ENCODE data around the gene GNGT2. TPM values are rescaled to one million over a fixed set of nuclear protein-coding genes. Genes with fewer than 3 reads are reported as not detected.

The GNGT2 gene
- polyA plus RNA-seq, 1 of the 3 experiments (the other 2 are of a cell fraction): 11.0 TPM

DNA sequence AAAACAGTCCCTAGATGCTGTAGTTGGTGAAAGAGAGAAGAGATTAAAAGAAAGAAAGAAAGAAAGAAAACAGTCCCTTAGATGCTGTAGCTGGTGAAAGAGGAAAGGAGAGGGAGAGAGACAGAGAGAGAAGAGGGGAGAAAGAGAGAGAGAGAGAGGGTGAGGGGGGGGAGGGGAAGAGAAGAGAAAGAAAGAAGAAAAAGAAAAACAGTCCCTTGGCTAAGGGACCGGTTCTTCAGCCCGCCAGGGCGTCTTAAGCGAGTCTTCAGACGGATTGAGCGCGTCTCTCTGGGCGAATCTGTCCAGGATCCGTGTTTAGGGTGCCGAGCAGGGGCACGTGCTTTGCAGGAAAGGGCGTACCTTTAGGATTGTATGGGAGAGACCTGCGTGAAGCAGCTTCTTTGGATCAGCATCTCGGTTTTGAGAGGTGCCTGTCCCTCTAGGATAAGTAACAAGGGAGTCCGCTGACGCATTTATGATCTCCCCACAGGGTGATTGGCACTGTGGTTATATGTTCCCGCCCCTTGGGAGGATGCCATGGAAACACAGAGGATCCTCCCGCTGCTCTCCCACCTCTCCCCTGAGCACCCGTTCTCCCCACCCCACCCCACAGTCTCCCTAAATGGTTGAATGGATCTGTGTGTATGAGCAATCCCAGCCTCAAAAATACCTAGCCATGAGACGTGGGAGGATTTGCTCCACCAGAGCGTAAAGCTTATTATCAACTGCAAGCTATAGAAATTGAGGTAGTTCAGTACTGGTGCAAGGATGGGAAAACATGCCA lies 16.7 kb downstream of the GNGT2 start:
- no peaks in the 10 kb centered on the region for H3K9me2 ChIP-seq
- POLR2A ChIA-PET: no interaction called here
- WGBS (ENCODE audit: low lambda C conversion rate): 8% methylated on average over 20 of the region's 21 CpGs
- no peaks in the 10 kb centered on the region for H3K36me3 ChIP-seq (replicated peaks in 1 of 2; ENCODE audit: control insufficient read depth in 1 of 2, insufficient read depth in 2 of 2, low read length in 1 of 2)
- peak overlapping the region; percentile 76 for H2AFZ ChIP-seq (ENCODE audit: low read depth)
- H3K9me3 ChIP-seq: no peaks in the 10 kb centered on the region
- peak overlapping the region in 1 of 2 experiments; percentile 94; a peak in 2 of 4 replicates for H3K27ac ChIP-seq (ENCODE audit: low read depth in 2 of 2, low read length in 1 of 2)
- DNase-seq: peak; percentile 56
- H4K20me1 ChIP-seq (ENCODE audit: insufficient read depth): no peaks in the 10 kb centered on the region
- TF ChIP-seq, protein P1, sequence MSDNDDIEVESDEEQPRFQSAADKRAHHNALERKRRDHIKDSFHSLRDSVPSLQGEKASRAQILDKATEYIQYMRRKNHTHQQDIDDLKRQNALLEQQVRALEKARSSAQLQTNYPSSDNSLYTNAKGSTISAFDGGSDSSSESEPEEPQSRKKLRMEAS (IDR thresholded peaks at IDR 0.05; ENCODE audit: low read depth): peak; percentile 74
- TF ChIP-seq, protein P2, sequence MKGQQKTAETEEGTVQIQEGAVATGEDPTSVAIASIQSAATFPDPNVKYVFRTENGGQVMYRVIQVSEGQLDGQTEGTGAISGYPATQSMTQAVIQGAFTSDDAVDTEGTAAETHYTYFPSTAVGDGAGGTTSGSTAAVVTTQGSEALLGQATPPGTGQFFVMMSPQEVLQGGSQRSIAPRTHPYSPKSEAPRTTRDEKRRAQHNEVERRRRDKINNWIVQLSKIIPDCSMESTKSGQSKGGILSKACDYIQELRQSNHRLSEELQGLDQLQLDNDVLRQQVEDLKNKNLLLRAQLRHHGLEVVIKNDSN (IDR thresholded peaks at IDR 0.05; ENCODE audit: borderline replicate concordance, low read depth): peak; percentile 35; the same call in 1 of the 2 replicates
- TF ChIP-seq MEF2A (IDR thresholded peaks at IDR 0.05; ENCODE audit: borderline replicate concordance, low read depth): no peak
- TF ChIP-seq SMC3 (IDR thresholded peaks at IDR 0.05; ENCODE audit: low read depth, low read length): no peak
- TF ChIP-seq RAD21 (IDR thresholded peaks at IDR 0.05; ENCODE audit: low read length): no peak
- no peak for TF ChIP-seq YY1 (IDR thresholded peaks at IDR 0.05; ENCODE audit: low read depth)
- TF ChIP-seq, protein P3, sequence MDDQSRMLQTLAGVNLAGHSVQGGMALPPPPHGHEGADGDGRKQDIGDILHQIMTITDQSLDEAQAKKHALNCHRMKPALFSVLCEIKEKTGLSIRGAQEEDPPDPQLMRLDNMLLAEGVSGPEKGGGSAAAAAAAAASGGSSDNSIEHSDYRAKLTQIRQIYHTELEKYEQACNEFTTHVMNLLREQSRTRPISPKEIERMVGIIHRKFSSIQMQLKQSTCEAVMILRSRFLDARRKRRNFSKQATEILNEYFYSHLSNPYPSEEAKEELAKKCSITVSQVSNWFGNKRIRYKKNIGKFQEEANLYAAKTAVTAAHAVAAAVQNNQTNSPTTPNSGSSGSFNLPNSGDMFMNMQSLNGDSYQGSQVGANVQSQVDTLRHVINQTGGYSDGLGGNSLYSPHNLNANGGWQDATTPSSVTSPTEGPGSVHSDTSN (IDR thresholded peaks at IDR 0.05): peak; percentile 89
- no peak for TF ChIP-seq ELF1 (IDR thresholded peaks at IDR 0.05)
- no peak for TF ChIP-seq NRF1 (IDR thresholded peaks at IDR 0.05; ENCODE audit: low read depth, low read length)
- no peak for TF ChIP-seq SIN3A (IDR thresholded peaks at IDR 0.05; ENCODE audit: borderline replicate concordance, low read depth, low read length)
- CTCF ChIA-PET: interaction anchor here (1.4 to 8.6 kb wide), 3 partner anchors 12 to 33 kb away, joined by 3 to 77 read pairs (median 40); partner anchors contain the start of gene PHOSPHO1
- no peaks in the 10 kb centered on the region; the same call in 1 of the 2 replicates for H3K27me3 ChIP-seq (ENCODE audit: insufficient read depth)
- peak overlapping the region; percentile 64 to 77 for H3K4me3 ChIP-seq (ENCODE audit: low read depth in 2 of 2, low read length in 1 of 2)
- H3F3A ChIP-seq (replicated peaks; ENCODE audit: insufficient read depth): peaks cover 27% of the 10 kb centered on the region
- peaks cover 0 to 3% of the 10 kb centered on the region in 2 experiments; a peak in 2 of 4 replicates for H3K4me1 ChIP-seq (ENCODE audit: control insufficient read depth in 1 of 2, insufficient read depth in 2 of 2, low read depth in 1 of 2, low read length in 1 of 2)
- H3K4me2 ChIP-seq: peak overlapping the region; percentile 74
- peak overlapping the region; percentile 79 for H3K9ac ChIP-seq
- no peaks in the 10 kb centered on the region for H3K79me2 ChIP-seq (ENCODE audit: insufficient read depth)

DNA sequence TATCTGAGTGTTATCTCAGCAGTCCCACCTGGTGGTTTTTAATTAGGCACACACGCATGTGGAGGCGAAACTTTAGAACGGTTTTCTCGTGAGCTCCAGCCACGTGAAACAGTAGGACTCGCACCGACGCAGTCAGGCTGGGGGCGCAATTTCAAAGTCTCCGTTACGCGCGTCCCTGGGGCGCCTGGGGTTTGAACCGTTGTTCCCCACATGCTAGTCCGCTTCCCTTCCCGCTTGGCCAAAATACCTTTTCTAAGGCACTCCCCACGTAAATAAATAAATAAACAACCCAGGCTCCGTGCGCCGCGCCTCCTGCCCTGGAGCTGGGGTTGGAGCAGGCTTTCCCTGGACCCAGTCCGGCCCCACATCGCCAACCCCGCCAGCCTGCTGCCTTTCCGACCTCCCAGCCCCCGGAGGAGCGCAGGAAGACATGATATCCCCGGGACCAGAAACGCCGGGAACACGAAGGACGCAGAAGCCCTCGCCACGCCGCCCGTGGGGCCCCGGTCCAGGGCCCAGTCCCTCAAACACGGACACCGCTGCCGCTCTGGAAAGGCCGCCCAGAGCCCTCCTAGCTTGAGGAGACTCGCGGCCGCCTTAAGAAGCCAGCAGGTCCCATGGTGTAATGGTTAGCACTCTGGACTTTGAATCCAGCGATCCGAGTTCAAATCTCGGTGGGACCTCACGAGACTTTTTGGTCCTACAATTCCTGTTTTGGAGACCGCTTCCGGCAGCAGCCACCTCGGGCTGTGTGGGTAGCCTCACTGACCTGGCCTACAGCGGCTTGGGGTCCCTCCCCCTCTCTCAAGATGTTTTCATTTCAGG lies 18.2 kb downstream of the GNGT2 start:
- H3K27me3 ChIP-seq (ENCODE audit: insufficient read depth): no peaks in the 10 kb centered on the region; the same call in 1 of the 2 replicates
- no peaks in the 10 kb centered on the region for H4K20me1 ChIP-seq (ENCODE audit: insufficient read depth)
- H3K4me3 ChIP-seq (ENCODE audit: low read depth in 2 of 2, low read length in 1 of 2): peak overlapping the region; percentile 64 to 77
- DNase-seq: peak; percentile 88
- no peaks in the 10 kb centered on the region for H3K79me2 ChIP-seq (ENCODE audit: insufficient read depth)
- H3K4me1 ChIP-seq (ENCODE audit: control insufficient read depth in 1 of 2, insufficient read depth in 2 of 2, low read depth in 1 of 2, low read length in 1 of 2): peaks cover 0 to 3% of the 10 kb centered on the region in 2 experiments; a peak in 2 of 4 replicates
- H3K9me3 ChIP-seq: no peaks in the 10 kb centered on the region
- ChIA-PET CTCF (interaction anchor here (0.6 to 8.6 kb wide), 15 partner anchors 10 to 378 kb away, joined by 3 to 77 read pairs (median 4); partner anchors contain the start of gene PHOSPHO1), POLR2A (no interaction called here)
- no peaks in the 10 kb centered on the region for H3K9me2 ChIP-seq
- H3K9ac ChIP-seq: peak overlapping the region; percentile 79
- H3F3A ChIP-seq (replicated peaks; ENCODE audit: insufficient read depth): peaks cover 21% of the 10 kb centered on the region
- H2AFZ ChIP-seq (ENCODE audit: low read depth): peak overlapping the region; percentile 92
- H3K4me2 ChIP-seq: peak overlapping the region; percentile 74
- H3K27ac ChIP-seq (ENCODE audit: low read depth in 2 of 2, low read length in 1 of 2): peak overlapping the region; percentile 90 to 94
- no peaks in the 10 kb centered on the region for H3K36me3 ChIP-seq (replicated peaks in 1 of 2; ENCODE audit: control insufficient read depth in 1 of 2, insufficient read depth in 2 of 2, low read length in 1 of 2)
- under 1% methylated on average over 48 of the region's 53 CpGs for WGBS (ENCODE audit: low lambda C conversion rate)
- peak; percentile 68; the same call in 1 of the 2 replicates for TF ChIP-seq TAF1 (IDR thresholded peaks at IDR 0.05; ENCODE audit: borderline replicate concordance, low read depth, low read length)
- TF ChIP-seq MEF2A (IDR thresholded peaks at IDR 0.05; ENCODE audit: borderline replicate concordance, low read depth): no peak
- TF ChIP-seq GATA2 (CRISPR knock-in tag; IDR thresholded peaks at IDR 0.05): no peak; the same call in 1 of the 2 replicates
- TF ChIP-seq, protein P4, sequence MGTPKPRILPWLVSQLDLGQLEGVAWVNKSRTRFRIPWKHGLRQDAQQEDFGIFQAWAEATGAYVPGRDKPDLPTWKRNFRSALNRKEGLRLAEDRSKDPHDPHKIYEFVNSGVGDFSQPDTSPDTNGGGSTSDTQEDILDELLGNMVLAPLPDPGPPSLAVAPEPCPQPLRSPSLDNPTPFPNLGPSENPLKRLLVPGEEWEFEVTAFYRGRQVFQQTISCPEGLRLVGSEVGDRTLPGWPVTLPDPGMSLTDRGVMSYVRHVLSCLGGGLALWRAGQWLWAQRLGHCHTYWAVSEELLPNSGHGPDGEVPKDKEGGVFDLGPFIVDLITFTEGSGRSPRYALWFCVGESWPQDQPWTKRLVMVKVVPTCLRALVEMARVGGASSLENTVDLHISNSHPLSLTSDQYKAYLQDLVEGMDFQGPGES (IDR thresholded peaks at IDR 0.05; ENCODE audit: low read depth, low read length): no peak
- TF ChIP-seq, protein P2 (IDR thresholded peaks at IDR 0.05; ENCODE audit: borderline replicate concordance, low read depth): peak; percentile 50; the same call in 1 of the 2 replicates
- TF ChIP-seq YY1 (IDR thresholded peaks at IDR 0.05; ENCODE audit: low read depth): peak; percentile 74
- peak in 1 of 2 experiments; percentile 40; a peak in 3 of 4 replicates for TF ChIP-seq EP300 (IDR thresholded peaks at IDR 0.05; ENCODE audit: borderline replicate concordance in 1 of 2, low read depth in 1 of 2, low read length in 1 of 2)
- TF ChIP-seq CHD2 (IDR thresholded peaks at IDR 0.05; ENCODE audit: low read length, partially characterized antibody): peak; percentile 77
- peak; percentile 44; the same call in 1 of the 2 replicates for TF ChIP-seq RXRA (IDR thresholded peaks at IDR 0.05; ENCODE audit: borderline replicate concordance, low read depth)

Data from SK-N-SH (cell line).